ENCODE measurements around the gene GPR137.

Gene GPR137

DNA sequence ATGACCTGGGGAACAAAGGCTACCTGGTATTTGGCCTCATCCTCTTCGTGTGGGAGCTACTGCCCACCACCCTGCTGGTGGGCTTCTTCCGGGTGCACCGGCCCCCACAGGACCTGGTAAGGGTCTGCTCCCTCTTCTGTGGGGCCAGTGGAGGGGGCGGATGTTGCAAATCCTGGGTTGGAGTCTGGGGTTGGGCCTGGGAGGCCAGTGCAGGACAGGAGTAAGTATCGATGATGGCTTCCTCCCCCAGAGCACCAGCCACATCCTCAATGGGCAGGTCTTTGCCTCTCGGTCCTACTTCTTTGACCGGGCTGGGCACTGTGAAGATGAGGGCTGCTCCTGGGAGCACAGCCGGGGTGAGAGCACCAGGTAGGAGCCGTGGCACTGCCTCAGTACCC, 2.7 kb downstream of the GPR137 start:
- DNase-seq: no peak

DNA sequence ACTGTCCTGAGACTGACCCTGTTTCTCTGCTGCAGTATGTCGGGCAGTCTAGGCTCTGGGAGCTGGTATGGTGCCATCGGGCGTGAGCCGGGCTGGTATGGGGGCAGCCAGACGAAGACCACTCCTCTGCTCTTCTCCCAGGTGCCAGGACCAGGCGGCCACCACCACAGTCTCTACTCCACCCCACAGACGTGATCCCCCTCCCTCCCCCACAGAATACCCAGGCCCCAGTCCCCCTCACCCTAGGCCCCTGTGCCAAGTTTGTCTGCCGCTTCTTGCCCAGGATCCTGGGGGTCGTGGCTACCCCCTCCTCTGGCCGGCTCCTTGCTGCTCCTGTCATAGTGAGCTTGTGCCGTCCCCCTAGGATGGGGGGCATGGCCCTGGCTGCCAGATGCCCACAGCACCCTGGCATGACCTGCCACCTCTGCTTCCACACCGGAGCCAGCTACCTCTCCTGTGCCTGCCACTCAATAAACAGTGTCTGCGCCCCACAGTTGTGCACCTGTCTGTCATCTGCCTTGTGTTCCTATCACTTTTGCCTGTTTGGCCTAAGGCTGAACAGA, 3.4 kb downstream of the GPR137 start:
- DNase-seq: no peak

DNA sequence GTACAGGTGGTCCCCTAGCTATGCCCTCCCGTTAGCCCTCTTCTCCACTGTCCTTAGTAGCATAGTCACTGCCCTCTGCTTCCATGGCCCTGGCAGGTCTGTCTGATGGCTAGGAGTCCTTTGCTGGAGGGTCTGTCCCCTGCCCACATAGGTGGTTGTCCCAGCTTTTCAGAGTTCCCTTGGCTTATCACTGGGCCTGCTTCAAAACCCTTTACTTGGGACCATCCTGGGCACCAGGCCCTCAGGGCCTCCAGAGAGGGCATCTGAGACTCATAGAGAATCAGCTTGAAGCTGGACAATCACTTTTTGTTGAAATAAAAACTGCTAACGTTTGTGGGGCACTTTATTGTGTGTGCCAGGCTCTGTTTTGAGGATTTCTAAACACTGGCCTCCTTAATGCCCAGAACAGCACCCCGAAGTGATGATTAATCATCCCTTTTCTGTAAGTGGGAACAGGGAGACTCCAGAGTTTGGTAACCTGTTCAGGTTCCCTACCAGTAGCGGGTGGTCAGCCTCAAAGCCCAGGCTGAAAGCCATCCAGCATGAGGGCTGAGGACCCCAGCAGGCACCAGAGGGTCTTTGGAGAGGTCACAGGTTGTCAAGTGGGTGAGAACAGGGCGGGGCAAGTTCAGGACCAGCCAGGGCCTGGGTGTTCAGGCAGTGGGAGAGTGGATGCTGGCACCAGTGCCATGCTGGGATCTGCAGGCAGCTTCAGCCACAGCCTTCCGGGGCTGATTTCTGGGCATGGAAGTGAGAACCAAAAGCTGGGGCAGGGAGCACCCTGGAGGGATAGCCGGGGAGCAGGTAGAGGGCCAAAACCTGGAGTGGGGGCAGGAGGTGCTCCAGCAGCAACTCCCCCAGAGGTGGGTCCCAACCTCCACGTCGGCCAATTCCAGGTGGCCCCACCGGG, 5.0 kb downstream of the GPR137 start:
- DNase-seq: no peak

DNA sequence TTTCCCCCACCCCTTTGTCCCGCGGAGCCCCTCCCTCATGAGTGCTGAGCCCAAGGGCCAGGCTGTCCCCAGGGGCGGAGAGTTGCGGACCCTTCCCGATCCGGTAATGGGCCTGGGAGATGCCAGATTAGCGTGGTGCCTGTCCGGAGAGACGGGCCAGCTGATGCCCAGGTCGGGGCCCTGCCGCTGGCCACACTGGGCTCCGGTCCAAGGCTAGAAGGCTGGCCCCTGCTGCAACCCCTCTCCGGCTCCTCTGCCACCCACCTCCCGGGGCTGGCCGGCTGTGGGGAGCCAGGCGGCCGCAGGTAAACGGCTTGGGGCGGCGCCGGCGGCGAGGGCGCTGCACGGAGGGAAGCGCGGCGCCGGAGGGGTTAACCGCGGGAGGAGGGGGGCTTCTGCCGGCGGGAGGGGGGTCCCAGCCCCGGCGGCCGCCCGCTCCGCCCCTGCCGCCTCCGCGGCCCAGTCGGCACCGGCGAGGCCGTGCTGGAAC, 5.7 kb downstream of the GPR137 start, which contains the start of gene KCNK4:
Gene KCNK4, plus strand, starts transcription at position 41 of the 490 bp plus-strand sequence. CDS start 1,717 bp downstream, outside the sequence.
- DNase-seq: no peak

DNA sequence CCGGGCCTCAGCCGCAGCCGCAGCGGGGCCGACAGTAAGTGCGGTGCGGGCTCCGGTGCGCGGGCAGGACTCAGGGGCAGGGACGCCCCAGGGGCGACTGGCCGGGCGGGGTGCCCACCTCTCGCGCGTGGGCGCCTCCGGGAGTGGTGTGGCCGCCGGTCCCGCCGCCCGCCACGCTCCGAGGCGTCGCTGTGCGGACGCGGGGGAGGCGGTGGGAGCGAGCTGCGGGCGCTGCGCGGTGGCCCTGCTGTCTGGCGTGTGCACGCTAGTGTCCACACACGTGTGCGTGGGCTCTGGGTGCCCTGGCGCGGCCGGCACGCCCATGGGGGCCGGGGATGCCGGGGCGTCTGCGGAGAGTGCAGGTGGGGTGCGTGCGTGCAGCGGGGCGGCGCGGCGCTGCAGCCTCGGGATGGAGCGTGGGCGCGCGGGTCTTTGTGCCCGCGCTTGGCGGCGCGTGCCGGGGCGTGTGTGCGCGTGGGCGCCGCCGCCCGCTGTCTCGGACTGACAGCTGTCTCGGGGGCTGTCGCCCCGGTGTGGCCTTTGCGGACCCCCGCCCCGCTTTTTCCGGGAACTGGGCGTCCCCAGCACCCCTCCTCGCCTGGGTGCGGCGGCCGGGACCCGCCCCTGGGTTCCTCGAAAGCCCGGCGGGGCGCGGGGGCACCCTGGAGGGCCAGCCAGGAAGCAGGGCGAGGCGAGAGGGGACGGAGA, 6.3 kb downstream of the GPR137 start:
- no peak for DNase-seq

DNA sequence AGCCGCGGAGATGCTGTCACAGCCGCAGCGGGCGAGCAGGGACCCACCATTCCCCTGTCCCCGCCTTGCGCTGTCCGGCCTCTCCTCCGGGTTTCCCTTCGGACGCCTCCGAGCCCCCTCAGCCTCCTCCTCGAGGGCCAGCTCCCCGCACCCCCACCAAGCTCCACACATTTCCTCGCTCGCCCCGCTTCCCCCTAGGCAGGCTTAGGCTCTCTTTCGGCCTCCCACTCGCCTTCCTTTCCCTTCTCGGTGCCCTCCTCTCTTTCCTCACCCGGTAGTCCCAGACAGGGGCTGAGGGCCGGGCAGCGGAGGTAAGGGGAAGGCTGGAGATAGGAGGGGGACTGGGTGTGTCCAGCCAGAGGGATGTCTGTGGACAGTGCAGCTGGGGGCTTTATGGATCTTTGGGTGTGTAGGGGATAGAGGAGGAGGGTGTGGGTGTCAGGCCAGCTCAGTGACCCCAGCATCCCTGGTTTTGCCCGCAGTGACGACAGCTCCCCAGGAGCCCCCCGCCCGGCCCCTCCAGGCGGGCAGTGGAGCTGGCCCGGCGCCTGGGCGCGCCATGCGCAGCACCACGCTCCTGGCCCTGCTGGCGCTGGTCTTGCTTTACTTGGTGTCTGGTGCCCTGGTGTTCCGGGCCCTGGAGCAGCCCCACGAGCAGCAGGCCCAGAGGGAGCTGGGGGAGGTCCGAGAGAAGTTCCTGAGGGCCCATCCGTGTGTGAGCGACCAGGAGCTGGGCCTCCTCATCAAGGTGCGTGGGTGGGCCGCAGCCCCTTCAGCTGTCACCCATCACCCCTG, 7.0 kb downstream of the GPR137 start:
- DNase-seq: no peak

DNA sequence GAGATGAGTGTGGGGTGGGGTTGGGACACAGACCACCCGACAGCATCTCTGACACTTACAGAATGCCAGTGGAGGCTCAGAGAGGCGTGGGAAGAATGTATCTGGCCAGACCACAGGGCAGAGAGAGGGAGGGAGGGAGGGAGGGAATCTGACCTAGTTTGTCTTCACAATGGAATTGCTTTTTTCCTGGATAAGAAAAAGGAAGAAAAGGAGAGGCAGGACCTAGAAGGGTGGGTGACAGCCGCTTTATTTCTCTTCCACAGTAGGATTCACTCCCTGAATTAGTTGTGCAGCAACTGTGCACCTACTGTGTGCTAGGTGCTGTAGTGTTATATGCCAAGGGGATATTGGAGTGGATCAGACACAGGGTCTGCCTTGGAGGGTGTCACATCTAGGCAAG, 9.1 kb downstream of the GPR137 start:
- DNase-seq: no peak

DNA sequence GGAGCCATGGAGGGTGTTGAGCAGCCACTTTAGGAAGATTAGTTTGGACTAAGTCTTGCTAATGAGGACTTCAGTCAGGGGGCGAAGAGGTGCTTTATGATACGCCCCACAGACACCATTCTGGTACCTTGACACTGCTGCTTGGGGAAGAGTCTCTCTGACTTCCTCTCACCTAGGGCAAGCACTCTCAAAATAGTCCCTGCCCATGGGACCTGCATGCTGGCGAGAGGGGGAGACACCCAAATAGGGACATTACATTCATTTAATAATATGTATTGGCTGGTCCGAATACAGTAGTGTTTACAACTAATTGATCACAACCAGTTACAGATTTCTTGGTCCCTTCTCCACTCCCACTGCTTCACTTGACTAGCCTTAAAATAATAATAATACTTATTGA, 10.1 kb downstream of the GPR137 start:
- no peak for DNase-seq

DNA sequence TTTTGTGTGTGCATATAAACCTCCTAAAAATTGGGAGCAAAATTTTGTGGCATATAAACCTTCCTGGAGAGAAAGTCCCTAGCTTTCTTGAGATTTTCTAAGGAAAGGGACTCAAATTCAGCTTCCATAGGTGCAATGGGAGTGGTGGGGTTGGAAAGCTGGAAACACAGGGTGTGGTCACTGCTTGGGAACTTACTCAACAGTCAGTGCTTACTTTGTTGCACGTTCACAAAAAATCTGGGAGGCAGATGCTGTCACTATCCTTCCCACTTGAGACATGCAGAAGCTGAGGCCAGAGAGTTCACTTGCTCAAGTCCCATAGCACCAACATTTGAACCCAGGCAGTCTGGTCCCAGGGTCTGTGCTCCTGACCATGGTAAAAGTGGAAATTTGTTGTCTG, 10.6 kb downstream of the GPR137 start:
- DNase-seq: no peak

DNA sequence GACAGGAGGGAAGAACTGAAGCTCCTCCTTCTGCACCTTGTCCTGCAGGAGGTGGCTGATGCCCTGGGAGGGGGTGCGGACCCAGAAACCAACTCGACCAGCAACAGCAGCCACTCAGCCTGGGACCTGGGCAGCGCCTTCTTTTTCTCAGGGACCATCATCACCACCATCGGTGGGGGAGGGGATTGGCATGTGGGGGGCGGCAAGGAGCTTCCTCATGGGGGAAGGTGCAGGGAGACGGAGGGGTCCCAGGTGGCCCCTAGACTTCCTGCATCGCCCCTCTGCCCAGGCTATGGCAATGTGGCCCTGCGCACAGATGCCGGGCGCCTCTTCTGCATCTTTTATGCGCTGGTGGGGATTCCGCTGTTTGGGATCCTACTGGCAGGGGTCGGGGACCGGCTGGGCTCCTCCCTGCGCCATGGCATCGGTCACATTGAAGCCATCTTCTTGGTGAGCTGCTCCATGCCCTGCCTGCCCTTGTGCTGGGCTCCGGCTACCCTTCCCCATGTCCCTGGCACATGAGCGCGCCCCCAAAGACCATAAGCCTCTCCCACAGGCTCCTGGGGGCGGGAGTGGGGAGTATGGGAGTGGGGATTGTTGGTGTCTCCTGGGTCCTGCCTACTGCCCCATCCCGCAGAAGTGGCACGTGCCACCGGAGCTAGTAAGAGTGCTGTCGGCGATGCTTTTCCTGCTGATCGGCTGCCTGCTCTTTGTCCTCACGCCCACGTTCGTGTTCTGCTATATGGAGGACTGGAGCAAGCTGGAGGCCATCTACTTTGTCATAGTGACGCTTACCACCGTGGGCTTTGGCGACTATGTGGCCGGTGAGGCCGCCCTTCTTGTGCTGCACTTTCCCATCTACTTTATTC, 11.4 kb downstream of the GPR137 start:
- no peak for DNase-seq

DNA sequence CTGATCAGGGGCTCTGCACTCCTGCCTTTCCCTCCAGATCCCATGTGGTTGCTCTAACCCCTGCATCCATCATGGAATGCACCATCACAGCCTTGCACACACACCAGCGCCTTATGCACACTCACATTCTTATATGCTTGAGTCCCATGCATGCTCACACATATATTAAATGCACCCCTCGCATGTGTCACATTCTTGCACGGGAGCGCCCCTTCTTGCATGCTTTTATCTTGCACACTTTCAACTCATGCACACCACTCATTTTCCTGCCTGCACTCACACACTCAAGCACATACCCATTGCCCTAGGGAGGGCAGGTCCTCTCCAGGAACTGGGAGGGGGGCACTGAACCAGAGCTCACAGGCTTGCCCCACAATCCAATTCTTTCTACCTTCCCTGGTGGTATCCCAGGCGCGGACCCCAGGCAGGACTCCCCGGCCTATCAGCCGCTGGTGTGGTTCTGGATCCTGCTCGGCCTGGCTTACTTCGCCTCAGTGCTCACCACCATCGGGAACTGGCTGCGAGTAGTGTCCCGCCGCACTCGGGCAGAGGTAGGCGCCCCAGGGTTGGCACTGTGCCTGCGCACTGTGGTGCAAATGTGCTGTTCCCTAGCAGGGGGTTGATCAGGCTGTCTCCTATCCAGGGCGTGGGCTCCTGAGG, 12.2 kb downstream of the GPR137 start:
- no peak for DNase-seq

DNA sequence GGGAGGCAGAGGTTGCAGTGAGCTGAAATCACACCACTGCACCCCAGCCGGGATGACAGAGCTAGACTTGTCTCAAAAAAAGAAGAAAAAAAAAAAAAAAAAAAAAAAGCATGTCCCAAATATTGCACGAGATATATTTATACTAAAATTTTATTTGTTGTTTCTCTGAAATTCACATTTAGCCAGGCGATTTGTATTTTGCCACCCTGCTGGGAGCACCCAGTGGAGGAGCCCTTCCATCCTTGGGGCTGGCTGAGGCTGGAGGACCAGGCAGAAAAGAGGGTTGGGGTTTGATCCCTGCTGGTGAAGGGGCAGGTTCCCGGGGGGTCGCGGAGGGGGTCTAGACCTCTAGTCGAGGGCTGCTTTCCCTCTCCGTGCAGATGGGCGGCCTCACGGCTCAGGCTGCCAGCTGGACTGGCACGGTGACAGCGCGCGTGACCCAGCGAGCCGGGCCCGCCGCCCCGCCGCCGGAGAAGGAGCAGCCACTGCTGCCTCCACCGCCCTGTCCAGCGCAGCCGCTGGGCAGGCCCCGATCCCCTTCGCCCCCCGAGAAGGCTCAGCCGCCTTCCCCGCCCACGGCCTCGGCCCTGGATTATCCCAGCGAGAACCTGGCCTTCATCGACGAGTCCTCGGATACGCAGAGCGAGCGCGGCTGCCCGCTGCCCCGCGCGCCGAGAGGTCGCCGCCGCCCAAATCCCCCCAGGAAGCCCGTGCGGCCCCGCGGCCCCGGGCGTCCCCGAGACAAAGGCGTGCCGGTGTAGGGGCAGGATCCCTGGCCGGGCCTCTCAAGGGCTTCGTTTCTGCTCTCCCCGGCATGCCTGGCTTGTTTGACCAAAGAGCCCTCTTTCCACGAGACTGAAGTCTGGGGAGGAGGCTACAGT, 13.6 kb downstream of the GPR137 start:
- peak; percentile 36 for DNase-seq

DNA sequence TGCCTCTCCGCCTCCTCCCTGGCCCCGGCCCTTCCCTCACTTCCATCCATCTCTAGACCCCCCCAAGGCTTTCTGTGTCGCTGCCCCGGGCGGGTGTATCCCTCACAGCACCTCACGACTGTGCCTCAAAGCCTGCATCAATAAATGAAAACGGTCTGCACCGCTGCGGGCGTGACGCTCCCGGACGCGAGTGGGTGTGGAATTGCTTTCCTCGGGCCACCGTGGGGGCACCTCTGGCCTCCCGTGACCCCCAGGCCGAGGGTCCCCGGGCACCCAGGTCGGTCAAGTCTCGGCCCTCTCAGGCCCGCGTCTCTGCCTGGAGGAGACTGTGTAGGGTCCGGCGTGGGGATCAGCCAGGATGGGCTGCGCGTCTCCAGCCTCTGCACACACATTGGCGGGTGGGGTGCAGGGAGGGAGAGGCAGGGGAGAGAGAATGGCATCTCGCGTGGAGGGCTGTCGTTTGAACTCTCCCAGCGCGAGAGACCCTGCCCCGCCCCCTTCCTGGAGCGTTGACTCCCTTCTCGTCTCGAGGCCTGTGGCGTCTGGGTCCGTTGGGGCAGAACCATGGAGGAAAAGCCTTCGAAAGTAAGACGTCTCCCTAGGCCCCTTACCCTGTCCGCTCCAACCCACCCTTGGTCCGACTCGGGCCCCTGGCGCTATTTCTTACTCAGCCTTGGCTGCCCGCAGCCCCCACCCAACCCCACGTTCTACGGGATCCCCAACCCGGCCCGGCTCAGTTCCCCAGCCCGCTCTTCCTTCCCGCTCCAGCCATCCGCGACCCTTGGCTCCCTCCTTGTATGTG, 14.4 kb downstream of the GPR137 start, which contains the start of gene CATSPERZ:
Gene CATSPERZ, plus strand, starts transcription at position 512 of the 802 bp plus-strand sequence. Its CDS starts 53 bp downstream, at position 565.
- no peak for DNase-seq

DNA sequence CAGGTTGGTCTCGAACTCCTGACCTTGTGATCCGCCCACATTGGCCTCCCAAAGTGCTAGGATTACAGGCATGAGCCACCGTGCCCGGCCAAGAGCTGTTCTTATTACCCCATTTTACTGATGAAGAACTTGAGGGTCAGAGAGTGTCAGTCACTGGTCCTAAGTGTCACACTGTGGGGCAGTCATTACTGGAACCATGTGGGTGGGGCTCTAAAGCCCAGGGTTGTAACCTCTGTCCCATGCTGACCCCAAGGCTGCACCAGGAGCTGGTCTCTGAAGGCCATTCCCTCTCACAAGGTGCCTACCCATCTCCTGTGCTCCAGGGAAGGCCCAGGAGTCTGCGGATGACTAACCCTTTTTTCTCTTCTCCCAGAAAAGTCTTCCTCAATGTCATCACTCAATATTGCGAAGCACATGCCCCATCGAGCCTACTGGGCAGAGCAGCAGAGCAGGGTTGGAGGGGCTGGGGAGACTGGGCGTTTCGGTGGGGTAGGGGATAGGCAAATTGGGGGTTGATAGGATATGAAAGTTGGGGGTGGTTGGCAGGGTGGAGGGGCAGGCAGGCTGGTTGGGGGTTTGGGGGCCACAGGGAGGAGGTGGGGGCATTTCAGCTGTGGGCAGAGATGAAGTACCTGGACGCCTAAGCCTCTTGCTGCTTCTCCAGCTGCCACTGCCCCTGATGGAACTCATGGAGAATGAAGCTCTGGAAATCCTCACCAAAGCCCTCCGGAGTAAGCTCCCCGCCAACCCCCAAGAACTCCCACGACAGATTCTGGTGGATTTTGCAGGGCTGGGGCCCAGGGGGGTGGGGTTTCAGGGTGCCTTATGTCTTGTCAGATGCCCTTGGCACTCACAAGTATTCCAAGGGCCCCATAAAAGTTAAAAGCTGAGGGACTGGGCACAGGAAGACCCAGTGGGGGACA, 17.7 kb downstream of the GPR137 start:
- no peak for DNase-seq

DNA sequence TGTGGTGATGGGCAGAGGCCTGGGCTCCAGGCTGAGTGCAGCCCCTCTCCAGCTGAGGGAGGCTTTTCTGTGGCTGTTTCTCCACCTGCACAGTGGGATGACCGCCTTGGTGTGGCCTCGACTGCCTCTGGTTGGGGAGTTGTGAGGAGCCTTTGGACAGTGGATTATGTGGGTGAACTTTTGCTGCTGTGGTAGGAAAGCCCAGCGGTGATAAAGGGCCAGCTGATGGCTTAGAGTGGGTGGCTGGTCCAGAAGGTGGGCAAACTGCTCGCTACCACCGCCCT, 18.3 kb downstream of the GPR137 start:
- no peak for DNase-seq

DNA sequence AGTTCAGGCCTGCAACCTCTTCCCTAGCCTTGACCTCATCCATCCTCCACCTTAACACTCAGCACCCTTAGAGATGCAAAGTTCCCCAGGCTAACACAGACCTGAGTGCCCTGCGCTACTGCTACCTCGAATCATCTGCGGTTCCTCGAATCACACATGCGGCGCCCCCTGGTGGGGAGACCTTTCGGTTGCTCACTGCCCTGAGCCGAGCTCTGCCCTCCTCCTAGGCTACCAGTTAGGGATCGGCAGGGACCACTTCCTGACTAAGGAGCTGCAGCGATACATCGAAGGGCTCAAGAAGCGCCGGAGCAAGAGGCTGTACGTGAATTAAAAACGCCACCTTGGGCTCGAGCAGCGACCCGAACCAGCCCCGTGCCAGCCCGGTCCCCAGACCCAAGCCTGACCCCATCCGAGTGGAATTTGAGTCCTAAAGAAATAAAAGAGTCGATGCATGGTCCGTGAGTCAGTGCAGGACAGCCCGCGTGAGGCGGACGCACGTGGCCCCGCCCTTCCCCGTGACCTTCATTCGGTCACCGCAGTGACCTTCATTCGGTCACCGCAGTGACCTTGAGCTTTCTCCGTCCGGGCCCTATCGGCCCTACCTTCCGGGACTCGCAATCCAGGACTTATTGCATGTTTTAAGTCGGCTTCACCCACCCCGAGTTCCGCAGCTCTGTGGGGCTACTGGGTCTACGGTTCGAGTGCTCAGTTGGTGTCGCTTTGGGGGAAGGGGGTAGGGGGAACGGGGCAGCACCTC, 18.8 kb downstream of the GPR137 start:
- peak; percentile 91 for DNase-seq

DNA sequence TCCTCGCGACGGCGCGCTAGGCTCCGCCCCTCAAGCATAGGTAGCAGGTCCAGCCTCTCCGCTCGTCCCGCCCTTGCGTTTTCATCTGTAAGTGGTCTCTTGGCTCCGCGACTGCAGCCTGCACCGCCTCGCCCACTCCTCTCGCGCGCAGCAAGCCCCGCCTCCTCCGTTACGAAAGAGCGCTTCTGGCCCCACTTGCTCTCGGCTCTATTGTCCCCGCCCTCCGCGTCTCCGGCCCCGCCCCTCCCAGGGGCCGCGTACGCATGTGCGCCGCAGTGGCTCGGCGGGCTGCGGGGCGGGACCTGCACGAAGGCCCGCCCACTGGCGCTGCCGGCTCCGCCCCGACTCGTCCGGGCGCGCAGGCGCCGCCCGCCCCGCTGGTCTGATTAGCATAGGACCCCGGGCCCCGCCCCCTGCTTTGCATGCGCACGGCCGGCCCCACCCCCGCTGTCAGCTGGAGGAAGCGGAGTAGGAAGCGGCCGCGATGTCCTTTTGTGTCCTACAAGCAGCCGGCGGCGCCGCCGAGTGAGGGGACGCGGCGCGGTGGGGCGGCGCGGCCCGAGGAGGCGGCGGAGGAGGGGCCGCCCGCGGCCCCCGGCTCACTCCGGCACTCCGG, 19.5 kb downstream of the GPR137 start, which contains the start of gene ESRRA:
Gene ESRRA, plus strand, starts transcription at position 450 of the 616 bp plus-strand sequence. CDS start 1,656 bp downstream, outside the sequence.
- DNase-seq: peak; percentile 100

Data from NCI-H1092 (cell line).